Fibroblast of the aortic adventitia (primary cell): ENCODE results near the gene GLA. TPM values are rescaled to one million over a fixed set of nuclear protein-coding genes. Genes with fewer than 3 reads are reported as not detected.

Experiments
- DNase-seq: peaks from one replicate; pipeline ENCODE4 v3.0.0-alpha.2; 2010; ENCODE audit warnings: low read depth
- H3K4me3 ChIP-seq: 2 replicates; pipeline ENCODE4 v1.5.1; 2011; ENCODE audit warnings: low read depth, mild to moderate bottlenecking, control low read depth, low read length, moderate library complexity
- CTCF ChIP-seq: IDR thresholded peaks from 2 replicates; pipeline ENCODE4 v1.5.1; 2011; ENCODE audit warnings: mild to moderate bottlenecking, low read length, control low read depth, inconsistent platforms; ENCODE audit not compliant: insufficient read depth
- total RNA-seq: library from RNA; depleted of rRNA; stranded (reverse); fragments of >200 nt; gene quantifications from 2 replicates; pipeline ENCODE4 v1.2.3, GENCODE V29; 2012; ENCODE audit warnings: low replicate concordance

Gene GLA
- total RNA-seq, 1 donor: 18.8 TPM

GRCh38 chrX:101430457-101431078 lies 22.8 kb upstream of the GLA start:
- no peak for TF ChIP-seq CTCF
- DNase-seq: no peak
- no peak overlapping the region for H3K4me3 ChIP-seq

GRCh38 chrX:101429934-101430333 lies 22.2 kb upstream of the GLA start:
- DNase-seq: no peak
- TF ChIP-seq CTCF: no peak
- no peak overlapping the region for H3K4me3 ChIP-seq

GRCh38 chrX:101427954-101428353 lies 20.2 kb upstream of the GLA start:
- no peak overlapping the region for H3K4me3 ChIP-seq
- no peak for DNase-seq
- TF ChIP-seq CTCF: no peak

- H3K4me3 ChIP-seq: no peak overlapping the region
- no peak for DNase-seq
- no peak for TF ChIP-seq CTCF
Measured at GRCh38 chrX:101419489-101419888, 11.8 kb upstream of the GLA start.

GRCh38 chrX:101417981-101418841 lies 10.5 kb upstream of the GLA start:
- no peak for DNase-seq
- no peak for TF ChIP-seq CTCF
- H3K4me3 ChIP-seq: peak overlapping the region; percentile 49

- H3K4me3 ChIP-seq: no peak overlapping the region
- no peak for DNase-seq
- no peak for TF ChIP-seq CTCF
Measured at GRCh38 chrX:101417190-101417589, 9.5 kb upstream of the GLA start.
